ENCODE data around the gene NOXA1. TPM values are rescaled to one million over a fixed set of nuclear protein-coding genes. Genes with fewer than 3 reads are reported as not detected.
A peak's percentile ranks its signal among the peaks of the same experiment; 100 is the strongest.

NOXA1 gene
- total RNA-seq, 1 donor from 2014 or later, result not detected

- DNase-seq (ENCODE audit: low spot score), result peak; percentile 24
Measured at GRCh38 chr9:137423514-137424291, 510 bp downstream of the NOXA1 start.

GRCh38 chr9:137426018-137426681 lies 3.0 kb downstream of the NOXA1 start:
- DNase-seq (ENCODE audit: low spot score), result no peak

- DNase-seq (ENCODE audit: low spot score), result no peak
Measured at GRCh38 chr9:137427454-137428310, 4.5 kb downstream of the NOXA1 start.

GRCh38 chr9:137428311-137428630 lies 5.1 kb downstream of the NOXA1 start:
- DNase-seq (ENCODE audit: low spot score), result no peak

GRCh38 chr9:137428841-137429545 lies 5.8 kb downstream of the NOXA1 start:
- DNase-seq (ENCODE audit: low spot score), result no peak

- DNase-seq (ENCODE audit: low spot score), result no peak
Measured at GRCh38 chr9:137429546-137429890, 6.3 kb downstream of the NOXA1 start.

- DNase-seq (ENCODE audit: low spot score), result no peak
Measured at GRCh38 chr9:137429974-137430722, 7.0 kb downstream of the NOXA1 start.

- no peak for DNase-seq (ENCODE audit: low spot score)
Measured at GRCh38 chr9:137430723-137431415, 7.7 kb downstream of the NOXA1 start.

- DNase-seq (ENCODE audit: low spot score), result no peak
Measured at GRCh38 chr9:137431416-137431931, 8.3 kb downstream of the NOXA1 start.

- no peak for DNase-seq (ENCODE audit: low spot score)
Measured at GRCh38 chr9:137432687-137433348, 9.6 kb downstream of the NOXA1 start.

- no peak for DNase-seq (ENCODE audit: low spot score)
Measured at GRCh38 chr9:137433349-137433915, 10.2 kb downstream of the NOXA1 start.

GRCh38 chr9:137433916-137434431 lies 10.8 kb downstream of the NOXA1 start:
- no peak for DNase-seq (ENCODE audit: low spot score)

GRCh38 chr9:137434498-137435380 lies 11.5 kb downstream of the NOXA1 start:
- DNase-seq (ENCODE audit: low spot score), result no peak

- no peak for DNase-seq (ENCODE audit: low spot score)
Measured at GRCh38 chr9:137435381-137435891, 12.2 kb downstream of the NOXA1 start.

- DNase-seq (ENCODE audit: low spot score), result no peak
Measured at GRCh38 chr9:137435980-137436760, 13.0 kb downstream of the NOXA1 start.

GRCh38 chr9:137436761-137437600 lies 13.8 kb downstream of the NOXA1 start:
- no peak for DNase-seq (ENCODE audit: low spot score)
